ENCODE data around the gene MTSS2.

MTSS2 gene

GRCh38 chr16:70679671-70680494, 6.0 kb downstream of the MTSS2 start:
- no peaks in the 10 kb centered on the region for H3K36me3 ChIP-seq (replicated peaks; ENCODE audit: low read depth, low read length)
- no peaks in the 10 kb centered on the region for H3K27me3 ChIP-seq (ENCODE audit: low read depth, low read length)
- TF ChIP-seq EZH2phosphoT487 (IDR thresholded peaks at IDR 0.05; ENCODE audit: low read depth) (no peak), CTCF (IDR thresholded peaks at IDR 0.05; ENCODE audit: low read depth, low read length) (peak; percentile 7; the same call in 1 of the 2 replicates)
- no peak overlapping the region for H2AFZ ChIP-seq (ENCODE audit: low read depth, low read length)
- H3K4me2 ChIP-seq (ENCODE audit: low read length), result no peak overlapping the region
- H4K20me1 ChIP-seq (ENCODE audit: insufficient read depth, low read length), result no peaks in the 10 kb centered on the region
- no peak overlapping the region for H3K9ac ChIP-seq (ENCODE audit: low read length)
- H3K27ac ChIP-seq (ENCODE audit: low read length), result no peak overlapping the region
- no peaks in the 10 kb centered on the region for H3K4me1 ChIP-seq (ENCODE audit: low read length)
- H3K9me3 ChIP-seq (ENCODE audit: insufficient read depth, low read length), result no peaks in the 10 kb centered on the region
- no peak overlapping the region for H3K4me3 ChIP-seq (ENCODE audit: low read length)
- no peaks in the 10 kb centered on the region for H3K79me2 ChIP-seq (ENCODE audit: low read length)

GRCh38 chr16:70678898-70679670, 6.8 kb downstream of the MTSS2 start:
- Histone ChIP-seq H3K9ac (ENCODE audit: low read length) (no peak overlapping the region), H4K20me1 (ENCODE audit: insufficient read depth, low read length) (no peaks in the 10 kb centered on the region), H3K79me2 (ENCODE audit: low read length) (no peaks in the 10 kb centered on the region), H3K9me3 (ENCODE audit: insufficient read depth, low read length) (no peaks in the 10 kb centered on the region), H3K36me3 (replicated peaks; ENCODE audit: low read depth, low read length) (no peaks in the 10 kb centered on the region), H3K27me3 (ENCODE audit: low read depth, low read length) (no peaks in the 10 kb centered on the region), H3K27ac (ENCODE audit: low read length) (no peak overlapping the region), H3K4me2 (ENCODE audit: low read length) (no peak overlapping the region), H3K4me3 (ENCODE audit: low read length) (no peak overlapping the region), H2AFZ (ENCODE audit: low read depth, low read length) (no peak overlapping the region), H3K4me1 (ENCODE audit: low read length) (no peaks in the 10 kb centered on the region)
- TF ChIP-seq CTCF (IDR thresholded peaks at IDR 0.05; ENCODE audit: low read depth, low read length) (no peak), EZH2phosphoT487 (IDR thresholded peaks at IDR 0.05; ENCODE audit: low read depth) (no peak)

GRCh38 chr16:70678121-70678897, 7.5 kb downstream of the MTSS2 start:
- no peaks in the 10 kb centered on the region for H3K27me3 ChIP-seq (ENCODE audit: low read depth, low read length)
- no peaks in the 10 kb centered on the region for H3K36me3 ChIP-seq (replicated peaks; ENCODE audit: low read depth, low read length)
- no peak overlapping the region for H3K9ac ChIP-seq (ENCODE audit: low read length)
- H4K20me1 ChIP-seq (ENCODE audit: insufficient read depth, low read length), result no peaks in the 10 kb centered on the region
- no peak overlapping the region for H2AFZ ChIP-seq (ENCODE audit: low read depth, low read length)
- no peak overlapping the region for H3K4me3 ChIP-seq (ENCODE audit: low read length)
- H3K27ac ChIP-seq (ENCODE audit: low read length), result no peak overlapping the region
- no peak for TF ChIP-seq CTCF (IDR thresholded peaks at IDR 0.05; ENCODE audit: low read depth, low read length)
- no peak for TF ChIP-seq EZH2phosphoT487 (IDR thresholded peaks at IDR 0.05; ENCODE audit: low read depth)
- no peaks in the 10 kb centered on the region for H3K4me1 ChIP-seq (ENCODE audit: low read length)
- no peaks in the 10 kb centered on the region for H3K9me3 ChIP-seq (ENCODE audit: insufficient read depth, low read length)
- H3K79me2 ChIP-seq (ENCODE audit: low read length), result no peaks in the 10 kb centered on the region
- no peak overlapping the region for H3K4me2 ChIP-seq (ENCODE audit: low read length)

Measured in OCI-LY3 (cell line).